HEK293 (cell line): ENCODE results near the gene RINL.

Source experiments
- CTCF ChIA-PET: fragments of 350-600 bp; formaldehyde crosslinking; extraction: SDS; loops from one replicate; lab custom pipeline; 2021; ENCODE audit warnings: antibody characterized with exemption; lab: Yijun Ruan, JAX
- POLR2A ChIA-PET: fragments of 300-600 bp; formaldehyde crosslinking; extraction: SDS; loops from one replicate; lab custom pipeline; 2020; ENCODE audit warnings: antibody characterized with exemption, inconsistent platforms; lab: Yijun Ruan, JAX
- H3K27ac ChIP-seq: fragments of 200-500 bp; sonication (Bioruptor generic); 2 replicates; pipeline ENCODE4 v1.5.1; 2014; ENCODE audit warnings: low read depth, low read length, control low read depth, inconsistent platforms; ENCODE audit errors: extremely low read depth
- H3K36me3 ChIP-seq, 2 experiments: fragments of 200-500 bp in 1 of 2; sonication (Bioruptor generic) in 1 of 2; 1 replicate in 1 of 2; 2 replicates in 1 of 2; pipeline ENCODE4 v1.5.1; 2014 to 2017; ENCODE audit warnings: inconsistent platforms in 2 of 2, low read length in 2 of 2; ENCODE audit not compliant: control insufficient read depth in 2 of 2, insufficient read depth in 1 of 2
- H3K4me1 ChIP-seq: fragments of 200-500 bp; sonication (Bioruptor generic); 2 replicates; pipeline ENCODE4 v1.5.1; 2014; ENCODE audit warnings: mild to moderate bottlenecking, low read length, inconsistent platforms; ENCODE audit not compliant: control insufficient read depth, insufficient read depth
- H3K4me3 ChIP-seq: 2 replicates; pipeline ENCODE4 v1.5.1; 2011; ENCODE audit warnings: low read depth, mild to moderate bottlenecking, control low read depth, low read length, moderate library complexity
- H3K9me3 ChIP-seq: fragments of 200-500 bp; sonication (Bioruptor generic); 2 replicates; pipeline ENCODE4 v1.5.1; 2014; ENCODE audit warnings: low read depth, low read length, inconsistent platforms; ENCODE audit not compliant: control insufficient read depth, insufficient read depth
- EGR2 ChIP-seq: fragments of 450-650 bp; formaldehyde crosslinking; IDR thresholded peaks from 2 replicates; pipeline ENCODE4 v1.5.1; 2016; ENCODE audit warnings: low read depth, missing biosample characterization, missing genetic modification characterization
- IKZF3 ChIP-seq: fragments of 450-650 bp; IDR thresholded peaks from 2 replicates; pipeline ENCODE4 v1.5.0; 2018; ENCODE audit warnings: missing biosample characterization, mild to moderate bottlenecking, missing genetic modification characterization, moderate library complexity
- KLF7 ChIP-seq: fragments of 450-650 bp; formaldehyde crosslinking; IDR thresholded peaks from 2 replicates; pipeline ENCODE4 v1.5.1; 2016; ENCODE audit warnings: missing biosample characterization, missing genetic modification characterization, borderline replicate concordance
- KLF8 ChIP-seq: fragments of 450-650 bp; formaldehyde crosslinking; IDR thresholded peaks from 2 replicates; pipeline ENCODE4 v1.5.1; 2016; ENCODE audit warnings: missing biosample characterization, missing genetic modification characterization
- PRDM1 ChIP-seq: fragments of 450-650 bp; formaldehyde crosslinking; IDR thresholded peaks from 2 replicates; pipeline ENCODE4; 2016; ENCODE audit warnings: missing biosample characterization, missing genetic modification characterization
- ZBTB17 ChIP-seq: fragments of 450-650 bp; formaldehyde crosslinking; IDR thresholded peaks from 2 replicates; pipeline ENCODE4 v1.5.1; 2016; ENCODE audit warnings: missing biosample characterization, missing genetic modification characterization
- ZNF366 ChIP-seq: fragments of 450-650 bp; formaldehyde crosslinking; conservative IDR thresholded peaks from 2 replicates; pipeline ENCODE4 v1.5.1; 2016; ENCODE audit warnings: missing biosample characterization, missing genetic modification characterization
- ZNF677 ChIP-seq: fragments of 450-650 bp; IDR thresholded peaks from 2 replicates; pipeline ENCODE4 v1.5.0; 2018; ENCODE audit warnings: missing biosample characterization, mild to moderate bottlenecking, missing genetic modification characterization, moderate library complexity
- ZNF707 ChIP-seq: fragments of 450-650 bp; formaldehyde crosslinking; IDR thresholded peaks from 2 replicates; pipeline ENCODE4 v1.5.1; 2016; ENCODE audit warnings: missing biosample characterization, missing genetic modification characterization
- ZXDB ChIP-seq: fragments of 450-650 bp; formaldehyde crosslinking; IDR thresholded peaks from 2 replicates; pipeline ENCODE4 v1.5.1; 2016; ENCODE audit warnings: missing biosample characterization, missing genetic modification characterization
- TF ChIP-seq, protein P1 (sequence below): fragments of 450-650 bp; formaldehyde crosslinking; IDR thresholded peaks from 2 replicates; pipeline ENCODE4 v1.5.1; 2016; ENCODE audit warnings: missing biosample characterization, missing genetic modification characterization
- TF ChIP-seq, protein P2 (sequence below): fragments of 450-650 bp; IDR thresholded peaks from 2 replicates; pipeline ENCODE4 v1.5.1; 2018; ENCODE audit warnings: missing biosample characterization, missing genetic modification characterization
- TF ChIP-seq, protein P3 (sequence below): fragments of 450-650 bp; formaldehyde crosslinking; conservative IDR thresholded peaks from 2 replicates; pipeline ENCODE4 v1.5.1; 2016; ENCODE audit warnings: low read depth, missing biosample characterization, missing genetic modification characterization
- TF ChIP-seq, protein P4 (sequence below): fragments of 450-650 bp; formaldehyde crosslinking; IDR thresholded peaks from 2 replicates; pipeline ENCODE4 v1.5.1; 2016; ENCODE audit warnings: missing biosample characterization, missing genetic modification characterization
- TF ChIP-seq, protein P5 (sequence below): fragments of 450-650 bp; formaldehyde crosslinking; IDR thresholded peaks from 2 replicates; pipeline ENCODE4 v1.5.1; 2016; ENCODE audit warnings: missing biosample characterization, missing genetic modification characterization

The RINL gene

DNA sequence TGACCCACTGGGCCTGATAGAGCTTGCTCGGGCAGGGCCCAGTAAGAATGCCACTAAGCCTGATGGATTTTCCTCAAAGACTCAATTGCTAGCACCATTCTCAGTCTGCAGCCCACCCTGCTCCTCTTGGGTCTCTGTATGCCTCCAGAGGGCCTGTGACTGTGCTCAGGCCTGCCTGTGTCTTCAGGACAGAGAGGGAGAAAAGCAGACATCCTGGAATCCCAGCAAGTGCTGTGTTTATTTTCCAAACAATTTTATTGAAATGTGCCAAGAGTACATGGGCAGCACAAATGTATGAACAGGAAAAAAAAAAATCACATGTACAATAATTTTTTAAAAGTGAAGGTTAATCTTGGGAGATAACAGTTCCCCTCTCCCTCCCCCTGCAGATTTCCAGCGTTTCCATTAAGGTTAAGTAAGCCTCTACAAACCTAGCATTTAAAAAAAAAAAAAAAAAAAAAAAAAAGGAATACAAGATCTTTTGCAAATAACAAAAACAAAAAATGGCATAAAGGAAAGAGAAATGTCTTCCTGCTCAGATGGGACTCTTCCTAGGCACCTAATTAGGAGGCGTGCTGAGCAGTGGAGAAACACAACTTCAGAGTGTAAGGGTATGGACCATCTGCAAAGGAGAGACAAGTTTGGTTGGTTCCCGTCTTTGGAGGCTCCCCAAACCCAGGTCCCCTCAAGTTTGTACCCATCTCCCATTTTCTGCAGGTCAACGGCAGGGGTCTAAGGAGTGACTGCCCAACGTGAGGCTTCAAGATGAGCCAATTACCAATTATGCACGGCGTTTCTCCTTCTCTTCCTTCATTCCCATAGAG, 41.7 kb downstream of the RINL start:
- CTCF ChIA-PET = interaction anchor here (1.2 kb wide), 2 partner anchors 88 to 198 kb away, joined by 3 read pairs; no protein-coding TSS in a partner anchor

DNA sequence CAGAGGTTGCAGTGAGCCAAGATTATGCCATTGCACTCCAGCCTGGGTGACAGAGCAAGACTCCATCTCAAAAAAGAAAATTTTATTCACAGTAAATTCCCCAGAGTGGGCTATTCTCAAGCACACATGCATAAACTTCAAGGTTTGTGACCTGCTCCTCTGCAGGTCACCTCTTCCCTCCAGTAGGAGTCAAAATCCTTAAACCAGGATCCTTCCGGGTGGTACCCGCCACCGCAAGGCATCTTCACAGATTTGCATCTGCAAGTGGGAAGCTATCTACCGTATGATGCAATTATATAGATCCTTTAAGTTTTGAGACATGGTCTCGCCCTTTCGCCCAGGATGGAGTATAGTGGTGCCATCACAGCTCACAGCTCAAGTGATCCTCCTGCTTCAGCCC, 43.5 kb downstream of the RINL start:
- no peaks in the 10 kb centered on the region for H3K9me3 ChIP-seq
- peak; percentile 74 for TF ChIP-seq IKZF3 (tag by site-specific recombination)
- TF ChIP-seq, protein P1, sequence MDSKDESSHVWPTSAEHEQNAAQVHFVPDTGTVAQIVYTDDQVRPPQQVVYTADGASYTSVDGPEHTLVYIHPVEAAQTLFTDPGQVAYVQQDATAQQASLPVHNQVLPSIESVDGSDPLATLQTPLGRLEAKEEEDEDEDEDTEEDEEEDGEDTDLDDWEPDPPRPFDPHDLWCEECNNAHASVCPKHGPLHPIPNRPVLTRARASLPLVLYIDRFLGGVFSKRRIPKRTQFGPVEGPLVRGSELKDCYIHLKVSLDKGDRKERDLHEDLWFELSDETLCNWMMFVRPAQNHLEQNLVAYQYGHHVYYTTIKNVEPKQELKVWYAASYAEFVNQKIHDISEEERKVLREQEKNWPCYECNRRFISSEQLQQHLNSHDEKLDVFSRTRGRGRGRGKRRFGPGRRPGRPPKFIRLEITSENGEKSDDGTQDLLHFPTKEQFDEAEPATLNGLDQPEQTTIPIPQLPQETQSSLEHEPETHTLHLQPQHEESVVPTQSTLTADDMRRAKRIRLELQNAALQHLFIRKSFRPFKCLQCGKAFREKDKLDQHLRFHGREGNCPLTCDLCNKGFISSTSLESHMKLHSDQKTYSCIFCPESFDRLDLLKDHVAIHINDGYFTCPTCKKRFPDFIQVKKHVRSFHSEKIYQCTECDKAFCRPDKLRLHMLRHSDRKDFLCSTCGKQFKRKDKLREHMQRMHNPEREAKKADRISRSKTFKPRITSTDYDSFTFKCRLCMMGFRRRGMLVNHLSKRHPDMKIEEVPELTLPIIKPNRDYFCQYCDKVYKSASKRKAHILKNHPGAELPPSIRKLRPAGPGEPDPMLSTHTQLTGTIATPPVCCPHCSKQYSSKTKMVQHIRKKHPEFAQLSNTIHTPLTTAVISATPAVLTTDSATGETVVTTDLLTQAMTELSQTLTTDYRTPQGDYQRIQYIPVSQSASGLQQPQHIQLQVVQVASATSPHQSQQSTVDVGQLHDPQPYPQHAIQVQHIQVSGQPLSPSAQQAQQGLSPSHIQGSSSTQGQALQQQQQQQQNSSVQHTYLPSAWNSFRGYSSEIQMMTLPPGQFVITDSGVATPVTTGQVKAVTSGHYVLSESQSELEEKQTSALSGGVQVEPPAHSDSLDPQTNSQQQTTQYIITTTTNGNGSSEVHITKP (tag by site-specific recombination) = peak; percentile 54; the same call in 1 of the 2 replicates
- TF ChIP-seq ZBTB17 (tag by site-specific recombination) = 0 out of 2 replicates have a peak, but pooled peaks have one; percentile 10
- no peak for TF ChIP-seq ZNF707 (tag by site-specific recombination)
- TF ChIP-seq, all 188 proteins: peak for 3
- ChIA-PET CTCF (interaction anchor here (0.6 to 2.2 kb wide), 5 partner anchors 53 to 681 kb away, joined by 3 to 10 read pairs (median 3); partner anchors contain the start of genes MRPS12 and SARS2), POLR2A (interaction anchor here (0.5 to 7.4 kb wide), 9 partner anchors 8 to 216 kb away, joined by 3 to 159 read pairs (median 5); partner anchors contain the start of genes EIF3K, HNRNPL, MRPS12 and SARS2)
- H3K36me3 ChIP-seq = peaks cover 51 to 60% of the 10 kb centered on the region in 2 experiments
- no peak overlapping the region for H3K4me3 ChIP-seq
- peak overlapping the region; percentile 37 for H3K27ac ChIP-seq
- peaks cover 19% of the 10 kb centered on the region for H3K4me1 ChIP-seq

More for the DNA sequence above, 41.7 kb downstream of the RINL start:
- Histone ChIP-seq H3K36me3 (peaks cover 61 to 66% of the 10 kb centered on the region in 2 experiments), H3K9me3 (no peaks in the 10 kb centered on the region), H3K4me1 (peaks cover 15% of the 10 kb centered on the region), H3K27ac (peak overlapping the region; percentile 63), H3K4me3 (no peak overlapping the region)
- POLR2A ChIA-PET = interaction anchor here (0.7 to 7.4 kb wide), 8 partner anchors 10 to 306 kb away, joined by 3 to 159 read pairs (median 4); partner anchors contain the start of genes HNRNPL, NFKBIB and SIRT2
- TF ChIP-seq, protein P2, sequence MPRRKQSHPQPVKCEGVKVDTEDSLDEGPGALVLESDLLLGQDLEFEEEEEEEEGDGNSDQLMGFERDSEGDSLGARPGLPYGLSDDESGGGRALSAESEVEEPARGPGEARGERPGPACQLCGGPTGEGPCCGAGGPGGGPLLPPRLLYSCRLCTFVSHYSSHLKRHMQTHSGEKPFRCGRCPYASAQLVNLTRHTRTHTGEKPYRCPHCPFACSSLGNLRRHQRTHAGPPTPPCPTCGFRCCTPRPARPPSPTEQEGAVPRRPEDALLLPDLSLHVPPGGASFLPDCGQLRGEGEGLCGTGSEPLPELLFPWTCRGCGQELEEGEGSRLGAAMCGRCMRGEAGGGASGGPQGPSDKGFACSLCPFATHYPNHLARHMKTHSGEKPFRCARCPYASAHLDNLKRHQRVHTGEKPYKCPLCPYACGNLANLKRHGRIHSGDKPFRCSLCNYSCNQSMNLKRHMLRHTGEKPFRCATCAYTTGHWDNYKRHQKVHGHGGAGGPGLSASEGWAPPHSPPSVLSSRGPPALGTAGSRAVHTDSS (tag by site-specific recombination) = no peak
- 0 out of 2 replicates have a peak, but pooled peaks have one; percentile 9 for TF ChIP-seq ZXDB
- peak; percentile 91 for TF ChIP-seq IKZF3 (tag by site-specific recombination)
- TF ChIP-seq, protein P3, sequence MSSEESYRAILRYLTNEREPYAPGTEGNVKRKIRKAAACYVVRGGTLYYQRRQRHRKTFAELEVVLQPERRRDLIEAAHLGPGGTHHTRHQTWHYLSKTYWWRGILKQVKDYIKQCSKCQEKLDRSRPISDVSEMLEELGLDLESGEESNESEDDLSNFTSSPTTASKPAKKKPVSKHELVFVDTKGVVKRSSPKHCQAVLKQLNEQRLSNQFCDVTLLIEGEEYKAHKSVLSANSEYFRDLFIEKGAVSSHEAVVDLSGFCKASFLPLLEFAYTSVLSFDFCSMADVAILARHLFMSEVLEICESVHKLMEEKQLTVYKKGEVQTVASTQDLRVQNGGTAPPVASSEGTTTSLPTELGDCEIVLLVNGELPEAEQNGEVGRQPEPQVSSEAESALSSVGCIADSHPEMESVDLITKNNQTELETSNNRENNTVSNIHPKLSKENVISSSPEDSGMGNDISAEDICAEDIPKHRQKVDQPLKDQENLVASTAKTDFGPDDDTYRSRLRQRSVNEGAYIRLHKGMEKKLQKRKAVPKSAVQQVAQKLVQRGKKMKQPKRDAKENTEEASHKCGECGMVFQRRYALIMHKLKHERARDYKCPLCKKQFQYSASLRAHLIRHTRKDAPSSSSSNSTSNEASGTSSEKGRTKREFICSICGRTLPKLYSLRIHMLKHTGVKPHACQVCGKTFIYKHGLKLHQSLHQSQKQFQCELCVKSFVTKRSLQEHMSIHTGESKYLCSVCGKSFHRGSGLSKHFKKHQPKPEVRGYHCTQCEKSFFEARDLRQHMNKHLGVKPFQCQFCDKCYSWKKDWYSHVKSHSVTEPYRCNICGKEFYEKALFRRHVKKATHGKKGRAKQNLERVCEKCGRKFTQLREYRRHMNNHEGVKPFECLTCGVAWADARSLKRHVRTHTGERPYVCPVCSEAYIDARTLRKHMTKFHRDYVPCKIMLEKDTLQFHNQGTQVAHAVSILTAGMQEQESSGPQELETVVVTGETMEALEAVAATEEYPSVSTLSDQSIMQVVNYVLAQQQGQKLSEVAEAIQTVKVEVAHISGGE (tag by site-specific recombination) = no peak
- TF ChIP-seq, protein P4, sequence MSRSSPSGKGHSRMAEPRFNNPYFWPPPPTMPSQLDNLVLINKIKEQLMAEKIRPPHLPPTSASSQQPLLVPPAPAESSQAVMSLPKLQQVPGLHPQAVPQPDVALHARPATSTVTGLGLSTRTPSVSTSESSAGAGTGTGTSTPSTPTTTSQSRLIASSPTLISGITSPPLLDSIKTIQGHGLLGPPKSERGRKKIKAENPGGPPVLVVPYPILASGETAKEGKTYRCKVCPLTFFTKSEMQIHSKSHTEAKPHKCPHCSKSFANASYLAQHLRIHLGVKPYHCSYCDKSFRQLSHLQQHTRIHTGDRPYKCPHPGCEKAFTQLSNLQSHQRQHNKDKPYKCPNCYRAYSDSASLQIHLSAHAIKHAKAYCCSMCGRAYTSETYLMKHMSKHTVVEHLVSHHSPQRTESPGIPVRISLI (tag by site-specific recombination) = peak; percentile 93
- no peak for TF ChIP-seq KLF7
- 0 out of 2 replicates have a peak, but pooled peaks have one; percentile 20 for TF ChIP-seq PRDM1 (tag by site-specific recombination)
- peak; percentile 69 for TF ChIP-seq ZNF366
- no peak for TF ChIP-seq EGR2
- TF ChIP-seq, protein P5, sequence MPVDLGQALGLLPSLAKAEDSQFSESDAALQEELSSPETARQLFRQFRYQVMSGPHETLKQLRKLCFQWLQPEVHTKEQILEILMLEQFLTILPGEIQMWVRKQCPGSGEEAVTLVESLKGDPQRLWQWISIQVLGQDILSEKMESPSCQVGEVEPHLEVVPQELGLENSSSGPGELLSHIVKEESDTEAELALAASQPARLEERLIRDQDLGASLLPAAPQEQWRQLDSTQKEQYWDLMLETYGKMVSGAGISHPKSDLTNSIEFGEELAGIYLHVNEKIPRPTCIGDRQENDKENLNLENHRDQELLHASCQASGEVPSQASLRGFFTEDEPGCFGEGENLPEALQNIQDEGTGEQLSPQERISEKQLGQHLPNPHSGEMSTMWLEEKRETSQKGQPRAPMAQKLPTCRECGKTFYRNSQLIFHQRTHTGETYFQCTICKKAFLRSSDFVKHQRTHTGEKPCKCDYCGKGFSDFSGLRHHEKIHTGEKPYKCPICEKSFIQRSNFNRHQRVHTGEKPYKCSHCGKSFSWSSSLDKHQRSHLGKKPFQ = no peak
- TF ChIP-seq KLF8 (tag by site-specific recombination) = no peak
- 0 out of 2 replicates have a peak, but pooled peaks have one; percentile 0 for TF ChIP-seq ZNF677 (tag by site-specific recombination)
